ENCODE results near the gene ELMO1. TPM values are rescaled to one million over a fixed set of nuclear protein-coding genes. Genes with fewer than 3 reads are reported as not detected.

Gene ELMO1
- total and polyA plus RNA-seq, 10 of the 15 experiments (the other 5 are each of a cell fraction or from before 2014, with no cell fraction given), result 22.6 to 85.9 (median 56.6) TPM

DNA sequence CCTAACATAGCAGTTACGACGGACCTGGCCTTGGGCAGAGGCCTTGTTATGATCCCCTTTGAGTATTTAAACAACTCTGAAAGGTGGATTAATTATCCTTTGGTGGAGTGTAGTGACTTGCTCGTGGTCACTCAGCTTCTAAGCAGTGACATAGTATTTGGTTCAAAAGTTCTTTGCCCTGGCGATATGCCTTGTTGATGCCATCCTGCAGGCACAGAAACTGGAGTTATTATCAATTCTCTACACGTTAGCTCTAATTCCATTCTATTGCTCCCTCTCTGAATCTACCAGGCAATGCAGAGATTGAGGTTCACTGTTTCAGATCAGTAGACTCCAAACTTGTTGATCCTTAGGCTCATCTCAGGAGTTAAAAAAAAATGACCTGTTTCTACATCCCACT, 32.5 kb upstream of the ELMO1 start:
- Histone ChIP-seq H3K9me3 (replicated peaks; ENCODE audit: control insufficient read depth, insufficient read depth, low read length) (no peaks in the 10 kb centered on the region), H3K79me2 (ENCODE audit: control insufficient read depth, insufficient read depth, low read length) (no peaks in the 10 kb centered on the region), H3K9ac (ENCODE audit: control insufficient read depth, insufficient read depth, low read length) (no peak overlapping the region), H3K27me3 (replicated peaks in 1 of 2; ENCODE audit: control insufficient read depth in 2 of 2, insufficient read depth in 2 of 2, low read length in 1 of 2) (peaks cover 0 to 3% of the 10 kb centered on the region in 2 experiments; a peak in 1 of 4 replicates), H4K20me1 (ENCODE audit: control insufficient read depth, insufficient read depth) (no peaks in the 10 kb centered on the region), H3K36me3 (ENCODE audit: control insufficient read depth in 2 of 2, insufficient read depth in 2 of 2, low read length in 1 of 2) (no peaks in the 10 kb centered on the region), H3K27ac (ENCODE audit: control insufficient read depth, insufficient read depth) (no peak overlapping the region), H3K4me1 (ENCODE audit: control insufficient read depth, insufficient read depth, low read length) (no peaks in the 10 kb centered on the region), H3K4me3 (no peak overlapping the region), H3K4me2 (ENCODE audit: control insufficient read depth, insufficient read depth) (no peak overlapping the region), H2AFZ (ENCODE audit: control insufficient read depth, low read depth, low read length) (no peak overlapping the region)
- ChIA-PET CTCF (interaction anchor here (0.6 kb wide), 1 partner anchor 204 kb away, joined by 3 read pairs; no protein-coding TSS in a partner anchor), SMC1A (ENCODE audit: uncharacterized antibody, unreplicated experiment) (no interaction called here), RAD21 (ENCODE audit: unreplicated experiment) (no interaction called here), POLR2A (no interaction called here)
- DNase-seq (ENCODE audit: low read depth, low spot score) (no peak), FAIRE-seq (no peak), ATAC-seq (no peak)
- intact Hi-C loops (cut with micrococcal nuclease; ENCODE audit: unreplicated experiment), result no loop called here
- TF ChIP-seq MYB (IDR thresholded peaks at IDR 0.05; ENCODE audit: borderline replicate concordance, low read depth, low read length), result no peak
- no peak for TF ChIP-seq ZZZ3 (IDR thresholded peaks at IDR 0.05; ENCODE audit: control insufficient read depth, insufficient read length, low read depth)
- TF ChIP-seq ZBED1 (IDR thresholded peaks at IDR 0.05; ENCODE audit: borderline replicate concordance), result no peak
- no peak for TF ChIP-seq IRF4 (IDR thresholded peaks at IDR 0.05; ENCODE audit: low read depth, low read length)
- TF ChIP-seq GATAD2B (conservative IDR thresholded peaks at IDR 0.05; ENCODE audit: low read depth), result no peak
- TF ChIP-seq, protein P1, sequence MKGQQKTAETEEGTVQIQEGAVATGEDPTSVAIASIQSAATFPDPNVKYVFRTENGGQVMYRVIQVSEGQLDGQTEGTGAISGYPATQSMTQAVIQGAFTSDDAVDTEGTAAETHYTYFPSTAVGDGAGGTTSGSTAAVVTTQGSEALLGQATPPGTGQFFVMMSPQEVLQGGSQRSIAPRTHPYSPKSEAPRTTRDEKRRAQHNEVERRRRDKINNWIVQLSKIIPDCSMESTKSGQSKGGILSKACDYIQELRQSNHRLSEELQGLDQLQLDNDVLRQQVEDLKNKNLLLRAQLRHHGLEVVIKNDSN (IDR thresholded peaks at IDR 0.05; ENCODE audit: borderline replicate concordance, extremely low read length, insufficient read depth, low read depth, low read length), result no peak
- TF ChIP-seq RCOR1 (conservative IDR thresholded peaks at IDR 0.05; ENCODE audit: low read depth, low read length), result no peak
- TF ChIP-seq MTA2 (IDR thresholded peaks at IDR 0.05; ENCODE audit: low read depth), result no peak
- TF ChIP-seq POLR2AphosphoS5 (IDR thresholded peaks at IDR 0.05; ENCODE audit: low read length), result no peak
- BruUV-seq (replicated peaks), result no TSS peak
- 50% methylated on average over 5 of the region's 5 CpGs for WGBS (ENCODE audit: insufficient coverage, insufficient replicate concordance, low lambda C conversion rate, missing lambda C conversion rate)
- in situ Hi-C loops (cut with MboI), result no loop called here

Measured in GM12878 (cell line).